Right atrium auricular region (tissue), 2 donors: Measurements from ENCODE around the gene ZFAND5. TPM values are rescaled to one million over a fixed set of nuclear protein-coding genes. Genes with fewer than 3 reads are reported as not detected.

Experiments used
- DNase-seq: peaks from one replicate; pipeline ENCODE4 v3.0.0-alpha.2; 2019; ENCODE audit warnings: low spot score
- H3K27ac ChIP-seq, 2 donors: fragments of 200-600 bp; sonication (generic); 1 replicate in 1 of 2; 2 replicates in 1 of 2; pipeline ENCODE4 v1.5.1; 2016 to 2019
- H3K27me3 ChIP-seq, 2 donors: fragments of 200-600 bp; sonication (generic); one replicate each; pipeline versions ENCODE4 v1.5.1 to v1.6.0; 2017 to 2019
- H3K36me3 ChIP-seq: fragments of 200-600 bp; sonication (generic); one replicate; pipeline ENCODE4 v1.5.1; 2016
- H3K4me1 ChIP-seq, 2 donors: fragments of 200-600 bp; sonication (generic); one replicate each; pipeline versions ENCODE4 v1.5.1 to v1.6.0; 2017 to 2019
- H3K4me3 ChIP-seq, 2 donors: fragments of 200-600 bp; sonication (generic); 1 replicate in 1 of 2; 2 replicates in 1 of 2; pipeline ENCODE4 v1.5.1; 2017 to 2019; ENCODE audit warnings: mild to moderate bottlenecking in 1 of 2, moderate library complexity in 1 of 2
- H3K9me3 ChIP-seq, 2 donors: fragments of 200-600 bp; sonication (generic); one replicate each; pipeline ENCODE4 v1.5.1; 2019
- total RNA-seq, 2 donors: library from RNA; depleted of rRNA; stranded (reverse); fragments of >200 nt; gene quantifications; one replicate each; pipeline ENCODE4 v1.1.0, GENCODE V29; 2016
- TF ChIP-seq, protein P1 (sequence below), 2 donors: fragments of 200-600 bp; sonication (generic); IDR thresholded peaks; one replicate each; pipeline ENCODE4 v1.5.1; 2019; ENCODE audit warnings: antibody characterized with exemption in 2 of 2

ZFAND5 gene
- total RNA-seq, 2 donors from 2014 or later, result 113 to 134 TPM

DNA sequence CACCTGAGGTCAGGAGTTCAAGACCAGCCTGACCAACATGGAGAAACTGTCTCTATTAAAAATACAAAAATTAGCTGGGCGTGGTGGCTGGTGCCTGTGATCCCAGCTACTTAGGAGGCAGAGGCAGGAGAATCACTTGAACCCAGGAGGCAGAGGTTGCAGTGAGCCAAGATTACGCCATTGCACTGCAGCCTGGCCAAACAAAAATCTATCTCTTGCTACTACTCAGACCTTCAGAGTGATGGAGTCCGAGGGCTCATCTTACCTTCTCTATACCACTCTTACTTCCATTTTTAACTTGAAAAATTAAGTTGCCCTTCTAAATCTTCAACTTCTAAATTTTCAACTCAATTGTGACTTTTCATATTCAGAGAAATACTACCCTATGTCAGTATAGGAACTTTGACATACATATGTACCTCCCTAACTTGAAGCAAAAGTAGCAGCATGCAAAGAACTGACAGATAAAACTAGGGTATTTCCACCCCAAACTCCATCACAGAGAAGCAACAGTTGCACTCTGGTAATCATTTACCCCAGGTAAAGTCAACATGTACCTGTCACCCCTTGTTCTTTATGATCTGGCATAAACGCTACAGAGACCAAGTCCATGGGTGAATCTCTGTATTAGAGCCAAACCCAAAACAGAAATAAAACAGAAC lies 11.4 kb downstream of the ZFAND5 start:
- Histone ChIP-seq H3K4me1 (peaks cover 0 to 28% of the 10 kb centered on the region in 2 donors), H3K27ac (peak overlapping the region in 1 of 2 donors; percentile 45), H3K36me3 (peaks cover 67% of the 10 kb centered on the region), H3K9me3 (no peaks in the 10 kb centered on the region), H3K4me3 (no peak overlapping the region), H3K27me3 (no peaks in the 10 kb centered on the region)
- TF ChIP-seq, protein P1, sequence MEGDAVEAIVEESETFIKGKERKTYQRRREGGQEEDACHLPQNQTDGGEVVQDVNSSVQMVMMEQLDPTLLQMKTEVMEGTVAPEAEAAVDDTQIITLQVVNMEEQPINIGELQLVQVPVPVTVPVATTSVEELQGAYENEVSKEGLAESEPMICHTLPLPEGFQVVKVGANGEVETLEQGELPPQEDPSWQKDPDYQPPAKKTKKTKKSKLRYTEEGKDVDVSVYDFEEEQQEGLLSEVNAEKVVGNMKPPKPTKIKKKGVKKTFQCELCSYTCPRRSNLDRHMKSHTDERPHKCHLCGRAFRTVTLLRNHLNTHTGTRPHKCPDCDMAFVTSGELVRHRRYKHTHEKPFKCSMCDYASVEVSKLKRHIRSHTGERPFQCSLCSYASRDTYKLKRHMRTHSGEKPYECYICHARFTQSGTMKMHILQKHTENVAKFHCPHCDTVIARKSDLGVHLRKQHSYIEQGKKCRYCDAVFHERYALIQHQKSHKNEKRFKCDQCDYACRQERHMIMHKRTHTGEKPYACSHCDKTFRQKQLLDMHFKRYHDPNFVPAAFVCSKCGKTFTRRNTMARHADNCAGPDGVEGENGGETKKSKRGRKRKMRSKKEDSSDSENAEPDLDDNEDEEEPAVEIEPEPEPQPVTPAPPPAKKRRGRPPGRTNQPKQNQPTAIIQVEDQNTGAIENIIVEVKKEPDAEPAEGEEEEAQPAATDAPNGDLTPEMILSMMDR (IDR thresholded peaks at IDR 0.05), result no peak
- no peak for DNase-seq

DNA sequence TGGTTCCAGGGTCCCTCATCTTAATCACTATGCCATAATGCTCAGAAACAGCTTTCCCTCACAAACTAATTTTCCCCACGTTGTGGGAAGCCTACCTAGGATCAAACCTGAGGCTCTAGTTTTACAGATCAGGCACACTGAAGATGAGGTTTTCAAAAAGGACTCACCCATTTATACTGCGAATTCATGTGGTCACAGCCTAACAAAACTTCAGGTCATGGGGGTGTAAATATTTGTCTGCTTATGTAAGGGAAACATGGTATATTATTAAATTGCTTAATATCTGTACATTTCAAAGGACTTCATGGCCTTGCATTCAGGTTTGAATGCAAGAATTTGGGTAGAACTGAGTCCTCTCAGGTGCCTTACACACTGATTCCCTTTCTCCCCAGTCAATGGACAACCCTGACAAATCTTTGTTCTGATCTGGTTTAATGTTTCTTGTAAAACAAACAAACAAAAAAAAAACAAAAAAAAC lies 12.1 kb downstream of the ZFAND5 start:
- H3K27ac ChIP-seq, result peak overlapping the region in 1 of 2 donors; percentile 45
- H3K36me3 ChIP-seq, result peaks cover 60% of the 10 kb centered on the region
- H3K9me3 ChIP-seq, result no peaks in the 10 kb centered on the region
- peaks cover 0 to 21% of the 10 kb centered on the region in 2 donors for H3K4me1 ChIP-seq
- no peak for DNase-seq
- H3K27me3 ChIP-seq, result no peaks in the 10 kb centered on the region
- TF ChIP-seq, protein P1 (IDR thresholded peaks at IDR 0.05), result no peak
- H3K4me3 ChIP-seq, result no peak overlapping the region

DNA sequence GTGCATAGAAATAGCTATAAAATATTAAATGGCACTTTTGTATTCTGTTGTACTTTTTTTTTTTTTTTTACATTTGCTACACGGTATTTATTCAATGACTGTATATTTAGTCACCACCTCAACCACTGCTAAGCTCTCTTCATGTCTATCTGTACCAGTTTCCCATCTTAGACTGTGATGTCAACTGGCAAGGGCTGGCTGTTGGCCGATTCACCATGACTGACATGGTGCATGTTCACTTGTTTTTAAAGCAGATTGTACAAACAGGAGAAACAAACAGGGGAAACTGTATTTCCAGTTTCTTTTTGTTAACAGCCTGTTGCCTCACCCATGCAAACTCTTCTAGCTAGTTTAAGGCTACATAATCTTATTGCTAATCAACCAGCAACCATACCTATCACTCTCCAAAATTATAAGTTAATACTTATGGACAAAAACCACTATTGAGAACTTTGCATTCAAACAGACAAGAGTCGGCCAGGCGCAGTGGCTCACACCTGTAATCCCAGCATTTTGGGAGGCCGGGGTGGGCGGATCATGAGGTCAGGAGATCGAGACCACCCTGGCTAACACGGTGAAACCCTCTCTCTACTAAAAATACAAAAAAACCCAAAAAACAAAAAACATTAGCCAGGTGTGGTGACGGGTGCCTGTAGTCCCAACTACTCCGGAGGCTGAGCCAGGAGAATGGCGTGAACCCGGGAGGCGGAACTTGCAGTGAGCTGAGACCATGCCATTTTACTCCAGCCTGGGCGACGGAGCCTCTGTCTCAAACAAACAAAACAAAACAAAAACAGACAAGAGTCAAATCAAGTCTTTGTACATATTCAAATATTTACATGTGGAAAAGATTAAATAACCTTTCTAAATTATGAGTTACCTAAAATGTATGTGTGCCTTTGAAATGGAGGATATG lies 13.2 kb downstream of the ZFAND5 start:
- Histone ChIP-seq H3K27me3 (no peaks in the 10 kb centered on the region), H3K4me1 (peaks cover 0 to 10% of the 10 kb centered on the region in 2 donors), H3K4me3 (no peak overlapping the region), H3K9me3 (no peaks in the 10 kb centered on the region), H3K36me3 (peaks cover 50% of the 10 kb centered on the region), H3K27ac (peak overlapping the region; percentile 23 to 39)
- TF ChIP-seq, protein P1 (IDR thresholded peaks at IDR 0.05), result no peak
- no peak for DNase-seq

DNA sequence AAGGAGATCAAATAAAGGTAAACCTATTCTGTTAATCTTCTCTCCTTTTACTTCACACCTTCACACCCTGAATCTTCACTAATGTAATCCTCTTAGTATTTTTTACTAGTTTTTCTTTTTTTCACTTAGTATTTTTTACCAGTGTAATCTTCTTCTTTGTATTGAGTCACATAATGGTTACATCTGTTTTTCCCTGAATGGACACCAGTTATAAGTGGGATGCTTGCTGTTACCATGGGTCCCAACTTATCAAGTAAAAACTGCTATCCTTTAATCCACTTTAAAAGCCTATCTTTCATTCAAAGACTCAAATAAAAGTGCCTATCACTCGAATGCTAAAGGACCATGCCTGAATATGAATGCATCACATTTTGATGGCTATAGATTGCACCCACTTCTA lies 15.1 kb downstream of the ZFAND5 start:
- DNase-seq, result no peak
- TF ChIP-seq, protein P1 (IDR thresholded peaks at IDR 0.05), result no peak
- Histone ChIP-seq H3K4me3 (no peak overlapping the region), H3K27me3 (no peaks in the 10 kb centered on the region), H3K36me3 (peaks cover 32% of the 10 kb centered on the region), H3K27ac (no peak overlapping the region), H3K4me1 (no peaks in the 10 kb centered on the region), H3K9me3 (no peaks in the 10 kb centered on the region)

DNA sequence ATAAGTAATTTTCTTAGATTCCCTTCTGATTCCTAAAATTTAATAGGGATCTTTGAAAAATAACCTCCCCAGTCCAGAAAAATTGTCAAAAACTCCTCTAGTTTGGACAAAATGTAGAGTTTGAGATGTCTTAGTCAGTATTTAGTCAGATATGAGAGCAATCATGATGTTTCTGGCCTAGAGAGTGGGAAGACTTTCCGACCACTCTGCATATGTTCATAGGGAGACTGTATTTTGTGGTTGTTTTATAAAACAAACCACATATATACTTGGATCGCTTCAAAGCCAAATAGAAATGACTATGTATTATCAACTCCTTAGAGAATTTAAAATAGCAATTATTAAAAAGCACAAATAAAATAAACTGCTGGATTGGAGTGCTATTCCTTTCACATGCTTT lies 15.8 kb downstream of the ZFAND5 start:
- Histone ChIP-seq H3K4me3 (no peak overlapping the region), H3K9me3 (no peaks in the 10 kb centered on the region), H3K36me3 (peaks cover 25% of the 10 kb centered on the region), H3K27me3 (no peaks in the 10 kb centered on the region), H3K27ac (no peak overlapping the region), H3K4me1 (no peaks in the 10 kb centered on the region)
- DNase-seq, result no peak
- TF ChIP-seq, protein P1 (IDR thresholded peaks at IDR 0.05), result no peak
